Thyroid gland (tissue), 4 donors: ENCODE results near the gene RAPH1.

Experiments
- CTCF ChIP-seq, 6 experiments: fragments of 200-600 bp in 3 of 6; fragments of 450-650 bp in 3 of 6; sonication (generic) in 3 of 6; IDR thresholded peaks; one replicate each; pipeline ENCODE4 v1.5.1; 2016 to 2019; ENCODE audit warnings: antibody characterized with exemption in 6 of 6, mild to moderate bottlenecking in 2 of 6, inconsistent platforms in 1 of 6, moderate library complexity in 1 of 6
- POLR2A ChIP-seq, 2 donors: fragments of 450-650 bp; IDR thresholded peaks; one replicate each; pipeline ENCODE4 v1.6.1; 2017; ENCODE audit warnings: antibody characterized with exemption in 2 of 2, mild to moderate bottlenecking in 2 of 2, moderate library complexity in 1 of 2

DNA sequence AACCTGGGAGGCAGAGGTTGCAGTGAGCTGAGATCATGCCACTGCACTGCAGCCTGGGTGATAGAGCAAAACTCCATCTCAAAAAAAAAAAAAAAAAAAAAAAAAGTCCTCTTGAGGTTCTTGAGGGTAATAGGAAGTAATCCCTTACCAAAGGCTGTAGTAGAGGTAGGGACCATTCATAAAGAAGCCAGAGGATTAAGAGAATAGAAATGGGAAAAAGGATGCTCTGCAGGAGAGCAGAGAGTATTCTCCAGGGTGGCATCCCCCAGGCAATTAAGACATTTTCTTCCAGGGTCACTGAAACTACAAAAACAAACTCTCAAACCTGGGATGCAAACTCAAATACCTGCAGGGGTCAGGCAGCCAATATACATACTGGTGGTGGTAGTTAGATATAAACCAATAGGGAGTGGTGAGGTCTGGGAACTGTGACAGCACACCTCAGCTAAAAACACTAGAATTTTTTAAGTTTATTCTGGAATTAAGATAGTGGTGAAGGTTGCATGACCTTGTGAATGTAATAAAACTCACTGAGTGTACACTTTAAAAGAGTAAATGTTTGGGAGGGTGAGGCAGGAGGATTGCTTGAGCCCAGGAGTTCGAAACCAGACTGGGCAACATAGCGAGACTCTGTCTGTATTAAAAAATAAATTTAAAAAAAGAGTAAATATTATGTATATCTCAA is 24.7 kb downstream of the RAPH1 start:
- no peak for TF ChIP-seq CTCF (IDR thresholded peaks at IDR 0.05)
- no peak for TF ChIP-seq POLR2A (IDR thresholded peaks at IDR 0.05)
